Activated T-helper 1 cell treated with Interleukin-2 at 50 U/mL for 16 hours (primary cell): Measurements from ENCODE around the gene SIGLEC12.

Experiments
- DNase-seq: peaks from one replicate; pipeline ENCODE4 v3.0.0-alpha.2; 2020; ENCODE audit warnings: low read depth

SIGLEC12 gene

GRCh38 chr19:51501594-51502263 lies at the start of gene SIGLEC12:
Gene SIGLEC12 (minus strand): TSS chr19:51501800. CDS start chr19:51501733, 67 bp downstream.
- DNase-seq = no peak

GRCh38 chr19:51550848-51551672 lies 49.5 kb upstream of the SIGLEC12 start:
- DNase-seq = no peak

- DNase-seq = no peak
Measured at GRCh38 chr19:51549533-51550324, 48.1 kb upstream of the SIGLEC12 start.

- DNase-seq = no peak
Measured at GRCh38 chr19:51548891-51549305, 47.3 kb upstream of the SIGLEC12 start.

- DNase-seq = no peak
Measured at GRCh38 chr19:51548213-51548651, 46.6 kb upstream of the SIGLEC12 start.

GRCh38 chr19:51547397-51548212 lies 46.0 kb upstream of the SIGLEC12 start:
- DNase-seq = no peak

- no peak for DNase-seq
Measured at GRCh38 chr19:51546650-51547396, 45.2 kb upstream of the SIGLEC12 start.

- no peak for DNase-seq
Measured at GRCh38 chr19:51546107-51546649, 44.6 kb upstream of the SIGLEC12 start.

GRCh38 chr19:51544038-51544437 lies 42.4 kb upstream of the SIGLEC12 start:
- DNase-seq = no peak

GRCh38 chr19:51542699-51543098 lies 41.1 kb upstream of the SIGLEC12 start:
- DNase-seq = no peak

GRCh38 chr19:51541458-51542357 lies 40.1 kb upstream of the SIGLEC12 start:
- no peak for DNase-seq

- DNase-seq = no peak
Measured at GRCh38 chr19:51539821-51540366, 38.3 kb upstream of the SIGLEC12 start.

- DNase-seq = no peak
Measured at GRCh38 chr19:51535535-51535934, 33.9 kb upstream of the SIGLEC12 start.

- DNase-seq = no peak
Measured at GRCh38 chr19:51531349-51532315, 30.0 kb upstream of the SIGLEC12 start, which contains the start of gene SIGLEC6. Gene SIGLEC6 (minus strand): TSS chr19:51531670. CDS start chr19:51531648, 22 bp downstream.

- no peak for DNase-seq
Measured at GRCh38 chr19:51530616-51531015, 29.0 kb upstream of the SIGLEC12 start.

GRCh38 chr19:51529301-51529700 lies 27.7 kb upstream of the SIGLEC12 start:
- DNase-seq = no peak

GRCh38 chr19:51525651-51526050 lies 24.1 kb upstream of the SIGLEC12 start:
- DNase-seq = no peak
